NOMO-1 (cell line): ENCODE measurements around the gene NUDT4B.
"Not testable (repeated sequence)": the region's sequence is repeated elsewhere in the genome, so short reads cannot be mapped to it uniquely, and the experiment has no call there.

Source experiments
- DNase-seq, 2 experiments: peaks; one replicate each; lab custom pipeline; 2025; ENCODE audit not compliant: unreplicated experiment in 2 of 2; lab: John Stamatoyannopoulos, UW

Gene NUDT4B

GRCh38 chr1:148735538-148735937 is 13.0 kb upstream of the NUDT4B start:
- not testable (repeated sequence) for DNase-seq

- not testable (repeated sequence) for DNase-seq
Measured at GRCh38 chr1:148738667-148739066, 9.9 kb upstream of the NUDT4B start.

DNA sequence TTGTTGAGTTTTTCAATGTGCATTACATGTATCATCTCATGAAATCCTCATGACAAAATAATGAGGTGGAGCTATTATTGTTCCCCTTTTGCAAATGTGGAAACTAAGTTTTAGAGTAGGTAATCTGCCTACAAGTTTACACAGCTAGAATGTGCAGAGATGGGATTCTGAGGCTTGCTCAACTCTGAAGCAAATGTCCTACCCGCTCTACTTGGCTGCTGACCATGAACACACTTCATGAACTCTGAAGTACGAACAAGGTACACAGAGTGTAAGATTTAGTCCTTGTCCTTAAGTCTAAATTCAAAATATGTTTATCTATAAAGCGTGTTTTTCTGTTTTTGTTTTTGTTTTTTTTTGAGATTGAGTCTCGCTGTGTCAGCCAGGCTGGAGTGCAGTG is 5.4 kb upstream of the NUDT4B start:
- DNase-seq, result not testable (repeated sequence)

- DNase-seq, result not testable (repeated sequence)
Measured at GRCh38 chr1:148743726-148744720, 4.6 kb upstream of the NUDT4B start.

DNA sequence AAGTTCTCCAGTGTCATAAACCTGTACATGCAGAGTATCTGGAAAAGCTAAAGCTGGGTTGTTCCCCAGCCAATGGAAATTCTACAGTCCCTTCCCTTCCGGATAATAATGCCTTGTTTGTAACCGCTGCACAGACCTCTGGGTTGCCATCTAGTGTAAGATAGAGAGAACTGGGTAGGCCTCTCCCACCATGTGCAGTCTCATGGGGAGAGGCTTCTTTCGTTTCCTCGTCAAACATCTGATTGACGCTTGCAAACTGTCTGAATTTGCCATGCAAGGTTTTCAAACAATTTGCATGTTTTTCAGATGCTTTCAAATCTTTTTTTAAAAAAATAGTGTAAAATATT is 734 bp downstream of the NUDT4B start:
- not testable (repeated sequence) for DNase-seq

DNA sequence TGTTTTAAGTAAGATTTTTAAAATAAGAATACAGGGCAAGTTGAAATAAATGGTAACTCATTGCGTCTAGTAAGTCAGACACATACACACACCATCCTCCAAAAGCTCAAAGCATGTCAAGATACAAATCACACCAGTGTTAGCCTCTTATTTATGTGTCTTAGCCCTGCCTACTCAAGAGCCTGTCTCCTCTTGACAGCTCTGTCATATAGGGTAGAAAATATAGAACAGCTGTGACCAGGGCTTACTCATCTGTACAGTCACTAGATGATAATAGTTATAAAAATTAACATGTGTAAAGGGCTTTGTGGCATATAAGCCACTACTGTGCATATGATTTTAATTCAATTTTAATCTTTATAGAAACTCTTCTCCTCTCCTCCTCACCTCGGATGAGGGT is 7.7 kb downstream of the NUDT4B start:
- DNase-seq, result not testable (repeated sequence)

DNA sequence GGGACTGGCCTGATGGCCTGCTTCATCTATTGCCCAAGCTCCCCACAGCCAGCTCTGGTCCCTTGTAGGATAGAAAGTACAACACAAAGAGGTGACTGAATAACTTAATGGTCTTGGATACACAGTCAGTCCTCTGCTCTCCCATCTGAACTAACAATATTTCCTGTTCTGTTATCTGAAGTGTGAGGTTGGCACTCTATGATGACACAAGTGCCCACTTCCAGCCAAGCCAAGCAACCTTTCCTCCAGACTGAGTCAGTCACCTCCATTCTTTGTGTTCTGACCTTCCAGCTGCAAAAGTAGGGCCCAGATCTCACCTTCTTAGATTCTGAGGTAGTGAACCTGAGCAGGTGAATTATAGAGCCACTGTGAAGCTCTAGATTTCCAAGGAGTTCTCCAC is 8.9 kb downstream of the NUDT4B start:
- not testable (repeated sequence) for DNase-seq

DNA sequence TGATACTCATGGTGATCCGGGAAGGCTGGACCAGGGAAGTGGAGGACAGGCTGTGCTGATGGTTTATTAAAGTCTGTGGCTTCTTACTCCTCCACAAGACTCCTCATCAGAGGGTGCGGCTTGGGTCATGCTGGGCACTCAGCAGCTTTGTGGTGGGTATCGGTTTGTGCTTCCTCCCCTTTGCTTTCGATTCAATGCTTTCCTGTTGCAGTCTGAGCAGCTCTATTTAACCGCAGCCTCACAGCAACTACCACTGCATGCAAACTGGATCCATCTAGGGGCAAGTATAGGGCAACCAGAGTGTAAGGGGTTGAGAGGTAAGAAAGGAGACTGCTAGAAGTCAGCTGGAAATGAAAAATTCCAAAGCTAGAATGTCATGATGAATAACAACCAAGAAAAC is 9.8 kb downstream of the NUDT4B start:
- DNase-seq, result not testable (repeated sequence)

GRCh38 chr1:148758925-148759324 is 10.4 kb downstream of the NUDT4B start:
- not testable (repeated sequence) for DNase-seq

- not testable (repeated sequence) for DNase-seq
Measured at GRCh38 chr1:148759749-148760148, 11.2 kb downstream of the NUDT4B start.

- DNase-seq, result not testable (repeated sequence)
Measured at GRCh38 chr1:148760206-148760605, 11.6 kb downstream of the NUDT4B start.

GRCh38 chr1:148761360-148761759 is 12.8 kb downstream of the NUDT4B start:
- not testable (repeated sequence) for DNase-seq

DNA sequence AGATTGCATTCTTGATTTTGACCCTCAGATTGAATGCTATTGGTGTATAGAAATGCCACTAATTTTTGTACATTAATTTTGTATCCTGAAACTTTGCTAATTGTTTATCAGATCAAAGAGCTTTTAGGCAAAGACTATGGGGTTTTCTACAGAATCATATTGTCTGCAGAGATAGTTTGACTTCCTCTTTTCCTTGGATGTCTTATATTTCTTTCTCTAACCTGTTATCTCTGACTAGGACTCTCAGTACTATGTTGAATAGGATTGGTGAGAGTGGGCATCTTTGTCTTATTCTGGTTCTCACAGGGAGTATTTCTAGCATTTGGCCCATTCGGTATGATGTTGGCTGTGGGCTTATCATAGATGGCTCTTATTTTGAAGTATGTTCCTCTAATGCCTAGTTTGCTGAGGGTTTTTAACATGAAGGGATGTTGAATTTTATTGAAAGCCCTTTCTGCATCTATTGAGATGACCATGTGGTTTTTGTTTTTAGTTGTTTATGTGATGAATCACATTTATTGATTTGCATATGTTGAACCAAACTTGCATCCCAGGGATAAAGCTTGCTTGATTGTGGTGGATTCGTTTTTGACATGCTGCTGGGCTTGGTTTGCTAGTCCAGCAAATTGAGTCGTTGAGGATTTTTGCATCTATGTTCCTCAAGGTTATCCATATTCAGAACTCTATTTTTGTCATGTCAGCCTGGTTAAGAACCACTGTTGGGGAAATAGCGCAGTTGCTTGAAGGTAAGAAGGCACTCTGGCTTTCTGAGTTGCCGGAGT is 16.9 kb downstream of the NUDT4B start:
- DNase-seq, result not testable (repeated sequence)

- DNase-seq, result not testable (repeated sequence)
Measured at GRCh38 chr1:148768541-148768940, 20.0 kb downstream of the NUDT4B start.

DNA sequence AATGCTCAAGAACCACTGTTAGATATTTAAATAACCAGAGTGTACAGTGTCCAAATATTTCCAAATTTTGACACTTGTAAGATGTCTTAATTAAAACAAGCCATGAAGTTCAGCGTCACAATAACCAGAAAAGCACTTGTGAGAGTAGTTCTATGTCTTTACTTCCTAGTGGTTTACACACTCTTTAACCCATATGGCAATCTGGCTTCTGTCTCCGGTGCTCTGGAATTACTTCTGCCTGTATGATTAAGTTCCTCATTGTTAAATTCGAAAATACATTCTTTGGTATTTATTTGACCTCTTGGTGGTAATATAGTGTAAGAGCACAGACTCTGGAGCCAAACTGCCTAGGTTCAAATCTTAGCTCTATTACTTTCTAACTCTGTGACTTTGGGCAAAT is 20.9 kb downstream of the NUDT4B start:
- not testable (repeated sequence) for DNase-seq

DNA sequence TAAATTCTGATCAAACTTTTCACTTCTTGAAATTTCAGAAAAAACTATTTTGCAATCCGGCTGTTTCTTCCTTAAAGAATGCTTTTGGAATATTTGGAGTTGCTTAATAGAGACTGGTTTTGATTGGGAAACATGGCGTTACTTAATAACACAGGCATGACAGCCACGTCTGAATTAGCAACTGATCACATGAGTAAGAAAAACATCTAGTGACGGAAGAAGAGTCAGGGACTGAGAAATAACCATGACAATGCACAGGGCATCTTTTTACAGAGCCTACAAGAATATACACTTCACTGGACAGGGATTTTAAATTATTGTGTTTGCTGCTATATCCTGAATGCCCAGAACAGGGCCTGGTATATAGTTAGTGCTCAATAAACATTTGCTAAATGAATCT is 25.1 kb downstream of the NUDT4B start:
- not testable (repeated sequence) for DNase-seq

- DNase-seq, result not testable (repeated sequence)
Measured at GRCh38 chr1:148774102-148774501, 25.5 kb downstream of the NUDT4B start.

- DNase-seq, result not testable (repeated sequence)
Measured at GRCh38 chr1:148775263-148775662, 26.7 kb downstream of the NUDT4B start.

GRCh38 chr1:148777649-148778048 is 29.1 kb downstream of the NUDT4B start:
- DNase-seq, result not testable (repeated sequence)

- not testable (repeated sequence) for DNase-seq
Measured at GRCh38 chr1:148780404-148780803, 31.8 kb downstream of the NUDT4B start.

DNA sequence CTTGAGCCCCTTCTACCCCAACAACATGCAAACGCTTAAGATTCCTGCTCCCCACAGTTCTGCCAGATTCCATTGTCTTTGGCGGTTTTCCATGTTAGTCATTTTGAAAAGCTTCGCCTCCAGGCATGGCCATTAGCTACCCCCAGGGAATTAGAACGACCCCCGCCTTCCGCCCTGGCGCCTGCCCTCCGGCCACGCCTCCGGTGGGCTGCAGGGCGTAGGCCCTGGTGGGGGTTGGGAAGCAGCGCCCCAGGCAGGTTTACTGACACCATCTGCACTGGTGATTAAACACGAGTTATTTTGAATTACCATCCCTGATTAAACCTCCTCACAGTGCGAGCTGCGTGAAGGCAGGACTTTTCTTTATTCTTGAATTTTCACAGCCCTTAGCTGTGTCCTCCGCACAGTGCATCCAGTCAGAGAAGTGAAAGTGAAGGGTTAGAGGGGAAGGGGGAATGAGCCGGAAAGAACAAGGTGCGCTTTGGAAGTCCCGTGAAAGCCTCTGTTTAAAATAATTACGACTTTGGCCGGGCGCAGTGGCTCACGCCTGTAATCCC is 43.0 kb downstream of the NUDT4B start:
- DNase-seq, result not testable (repeated sequence)
